GM12873 (cell line): Measurements from ENCODE around the gene PMP22.

Experiments used
- CTCF ChIP-seq: IDR thresholded peaks from 2 replicates; pipeline ENCODE4 v1.5.1; 2012; ENCODE audit warnings: low read depth, mild to moderate bottlenecking, moderate library complexity, low read length, control low read depth; ENCODE audit not compliant: insufficient read depth; ENCODE audit errors: missing control alignments

The PMP22 gene

GRCh38 chr17:15278380-15278779, 13.3 kb upstream of the PMP22 start:
- no peak for TF ChIP-seq CTCF

- TF ChIP-seq CTCF: no peak
Observed at GRCh38 chr17:15274017-15274416, 8.9 kb upstream of the PMP22 start.

- no peak for TF ChIP-seq CTCF
Observed at GRCh38 chr17:15273141-15273793, 8.1 kb upstream of the PMP22 start.

GRCh38 chr17:15271741-15272140, 6.6 kb upstream of the PMP22 start:
- TF ChIP-seq CTCF: no peak

- TF ChIP-seq CTCF: no peak
Observed at GRCh38 chr17:15270628-15271381, 5.7 kb upstream of the PMP22 start.

- TF ChIP-seq CTCF: no peak
Observed at GRCh38 chr17:15269780-15270089, 4.6 kb upstream of the PMP22 start.

- no peak for TF ChIP-seq CTCF
Observed at GRCh38 chr17:15269087-15269779, 4.1 kb upstream of the PMP22 start.
